Activated T-cell treated with anti-CD3 and anti-CD28 coated beads, Interleukin-2, amount 50 U/mL, for 72 hours (primary cell): ENCODE measurements around the gene TCN2. TPM values are rescaled to one million over a fixed set of nuclear protein-coding genes. Genes with fewer than 3 reads are reported as not detected.
"Not testable (repeated sequence)": the region's sequence is repeated elsewhere in the genome, so short reads cannot be mapped to it uniquely, and the experiment has no call there.

Experiments used
- ATAC-seq, 2 donors: fragments of 150-1000 bp; cut with Tn5 transposase; replicated peaks in 1 of 2; 2 replicates each; pipeline ENCODE4 v1.10.0; 2021; ENCODE audit warnings: moderate library complexity in 2 of 2, mild to moderate bottlenecking in 1 of 2
- DNase-seq, 2 donors: peaks; one replicate each; pipeline ENCODE4 v3.0.0; 2021 to 2022; ENCODE audit warnings: mixed read lengths in 1 of 2
- H3K27ac Mint-ChIP-seq: one replicate; pipeline ENCODE4 v1.8.0; 2022; ENCODE audit warnings: mild to moderate bottlenecking, moderate library complexity, mixed read lengths
- H3K27me3 Mint-ChIP-seq: one replicate; pipeline ENCODE4 v1.8.0; 2022; ENCODE audit warnings: low read depth, mixed read lengths
- H3K36me3 Mint-ChIP-seq, 2 donors: one replicate each; pipeline ENCODE4 v1.8.0; 2022; ENCODE audit warnings: mixed read lengths in 2 of 2, mild to moderate bottlenecking in 1 of 2; ENCODE audit not compliant: insufficient read depth in 2 of 2
- H3K4me1 Mint-ChIP-seq: one replicate; pipeline ENCODE4 v1.8.0; 2022; ENCODE audit warnings: low read depth, mixed read lengths
- H3K4me3 Mint-ChIP-seq, 2 donors: one replicate each; pipeline ENCODE4 v1.8.0; 2022; ENCODE audit warnings: mild to moderate bottlenecking in 2 of 2, mixed read lengths in 2 of 2, moderate library complexity in 2 of 2
- H3K9me3 Mint-ChIP-seq, 2 donors: one replicate each; pipeline ENCODE4 v1.8.0; 2022; ENCODE audit warnings: mixed read lengths in 2 of 2
- total RNA-seq, 2 donors: library from RNA; stranded (reverse); gene quantifications; one replicate each; pipeline ENCODE4 v1.2.3, GENCODE V29; 2022

Gene TCN2
- total RNA-seq, 2 donors from 2014 or later: 0.44 to 1.3 TPM

- peaks cover 7% of the 10 kb centered on the region for H3K4me1 Mint-ChIP-seq
- H3K36me3 Mint-ChIP-seq: no peaks in the 10 kb centered on the region
- no peak for ATAC-seq
- no peak for DNase-seq
- no peak overlapping the region for H3K4me3 Mint-ChIP-seq
- no peaks in the 10 kb centered on the region for H3K9me3 Mint-ChIP-seq
- no peak overlapping the region for H3K27ac Mint-ChIP-seq
- peaks cover 27% of the 10 kb centered on the region for H3K27me3 Mint-ChIP-seq
Measured at GRCh38 chr22:30673136-30673535, 66.2 kb downstream of the TCN2 start.

GRCh38 chr22:30674482-30674881 is 67.5 kb downstream of the TCN2 start:
- Mint-ChIP-seq H3K27me3 (peaks cover 24% of the 10 kb centered on the region), H3K27ac (no peak overlapping the region), H3K4me3 (no peak overlapping the region), H3K36me3 (no peaks in the 10 kb centered on the region), H3K4me1 (no peaks in the 10 kb centered on the region), H3K9me3 (no peaks in the 10 kb centered on the region)
- ATAC-seq: no peak
- no peak for DNase-seq

- H3K27me3 Mint-ChIP-seq: peaks cover 26% of the 10 kb centered on the region
Measured at GRCh38 chr22:30675436-30675835, 68.5 kb downstream of the TCN2 start.

GRCh38 chr22:30676565-30676964 is 69.6 kb downstream of the TCN2 start:
- not testable (repeated sequence) for H3K4me3 Mint-ChIP-seq, H3K4me1 Mint-ChIP-seq, DNase-seq, ATAC-seq, H3K27ac Mint-ChIP-seq, H3K9me3 Mint-ChIP-seq, H3K36me3 Mint-ChIP-seq
- peaks cover 26% of the 10 kb centered on the region for H3K27me3 Mint-ChIP-seq

More at GRCh38 chr22:30675436-30675835, 68.5 kb downstream of the TCN2 start:
- no peaks in the 10 kb centered on the region for H3K36me3 Mint-ChIP-seq
- no peaks in the 10 kb centered on the region for H3K4me1 Mint-ChIP-seq
- DNase-seq (no peak), ATAC-seq (no peak)
- H3K27ac Mint-ChIP-seq: no peak overlapping the region
- H3K4me3 Mint-ChIP-seq: no peak overlapping the region
- H3K9me3 Mint-ChIP-seq: no peaks in the 10 kb centered on the region

Other genes with a start within 250 kb of the TCN2 start
- 10 to 100 TPM in 1 of 2 donors, 1 to 10 TPM in 1; 8.4 to 12.4 TPM for gene RNF215, start 219.8 kb upstream of the TCN2 start, total RNA-seq
- 10 to 100 TPM; 15.3 to 19.0 TPM for gene SEC14L2, start 210.2 kb upstream of the TCN2 start, total RNA-seq
- 10 to 100 TPM; 50.6 to 61.1 TPM for gene MTFP1, start 181.4 kb upstream of the TCN2 start, total RNA-seq
- not detected for gene SEC14L3, start 135.2 kb upstream of the TCN2 start, total RNA-seq
- gene SEC14L4, start 101.5 kb upstream of the TCN2 start, total RNA-seq: not detected
- gene SEC14L6, start 60.4 kb upstream of the TCN2 start, total RNA-seq: not detected
- 1 to 10 TPM; 1.1 to 1.7 TPM for gene GAL3ST1, start 32.5 kb upstream of the TCN2 start, total RNA-seq
- gene PES1, start 15.3 kb upstream of the TCN2 start, total RNA-seq: 10 to 100 TPM; 75.7 to 90.4 TPM
- 1 to 10 TPM; 6.6 to 8.8 TPM for gene SLC35E4, start 28.6 kb downstream of the TCN2 start, total RNA-seq
- 10 to 100 TPM in 1 of 2 donors, 1 to 10 TPM in 1; 9.7 to 14.3 TPM for gene DUSP18, start 60.7 kb downstream of the TCN2 start, total RNA-seq
- gene OSBP2, start 87.7 kb downstream of the TCN2 start, total RNA-seq: 10 to 100 TPM in 1 of 2 donors, 1 to 10 TPM in 1; 7.2 to 11.9 TPM